HG03280 (cell line): Measurements from ENCODE around the gene ADAMTSL3.

Experiments
- ATAC-seq: cut with Tn5 transposase; IDR thresholded peaks from one replicate; pipeline ENCODE4 v1.9.1; 2021; ENCODE audit warnings: mild to moderate bottlenecking, moderate library complexity; ENCODE audit not compliant: unreplicated experiment

ADAMTSL3 gene

DNA sequence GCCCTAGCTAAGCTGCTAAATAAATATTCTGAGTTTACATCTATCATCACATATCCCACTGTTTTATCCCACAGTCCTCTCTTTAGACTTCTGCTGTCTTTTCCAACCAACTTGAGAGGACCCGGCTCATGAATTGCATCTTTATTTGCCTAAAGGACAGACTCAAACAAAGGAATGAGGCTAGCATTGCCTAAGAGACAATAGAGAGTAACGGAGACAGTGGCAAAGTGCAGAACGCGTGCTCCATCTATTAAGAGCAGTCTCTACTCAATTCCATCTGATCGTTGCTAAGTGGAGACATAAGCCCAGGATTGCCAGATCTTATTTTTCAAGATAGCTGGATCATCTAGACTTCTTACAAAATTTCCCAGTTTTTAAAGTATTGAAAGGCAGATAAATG is 2.3 kb downstream of the ADAMTSL3 start:
- no peak for ATAC-seq

DNA sequence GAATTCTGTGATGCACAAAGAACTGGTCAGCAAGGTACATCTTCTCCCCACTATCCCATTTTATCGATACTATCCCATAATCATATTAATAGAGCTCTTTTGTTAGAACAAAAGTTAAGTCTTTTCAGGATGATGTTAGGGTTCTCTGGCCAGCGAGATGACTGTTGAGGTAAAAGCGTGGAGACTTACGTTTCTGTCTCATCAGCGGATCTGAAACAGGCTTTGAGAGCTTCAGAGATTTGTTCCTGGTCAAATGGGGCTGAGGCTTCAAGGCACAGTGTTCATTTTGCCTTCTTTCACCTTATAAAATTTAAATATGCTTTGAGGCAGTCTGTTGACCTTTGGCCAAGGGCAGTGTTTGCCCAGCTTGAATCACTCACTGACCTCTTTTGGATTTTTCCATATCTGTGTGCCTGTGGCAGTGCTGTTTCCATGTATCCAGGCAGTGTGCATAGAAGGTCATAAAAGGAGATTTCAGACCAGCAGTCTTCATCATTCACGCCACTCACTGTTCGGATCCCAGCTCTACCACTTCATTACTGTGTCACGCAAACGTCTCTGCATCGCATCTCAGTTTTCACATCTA is 3.1 kb downstream of the ADAMTSL3 start:
- ATAC-seq = no peak

DNA sequence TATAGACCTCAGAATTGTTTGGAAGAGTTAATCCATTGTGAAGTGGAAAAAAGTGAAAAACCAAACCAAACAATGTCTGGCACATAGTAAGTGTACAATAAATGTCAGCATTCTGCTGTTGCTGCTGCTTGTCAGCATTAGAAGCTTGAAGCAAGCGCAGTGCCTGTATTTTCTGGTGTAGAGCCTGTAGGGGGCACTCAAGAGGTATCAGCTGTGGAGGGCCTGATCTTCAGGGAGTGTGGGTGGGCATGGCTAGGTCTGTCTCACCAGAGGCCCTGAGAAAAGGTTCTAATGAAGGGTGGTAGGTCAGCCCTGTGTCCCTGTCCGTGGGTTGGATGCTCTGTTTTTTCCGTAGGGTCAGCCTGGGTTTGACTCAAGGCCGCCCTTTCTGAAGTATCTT is 3.6 kb downstream of the ADAMTSL3 start:
- no peak for ATAC-seq

DNA sequence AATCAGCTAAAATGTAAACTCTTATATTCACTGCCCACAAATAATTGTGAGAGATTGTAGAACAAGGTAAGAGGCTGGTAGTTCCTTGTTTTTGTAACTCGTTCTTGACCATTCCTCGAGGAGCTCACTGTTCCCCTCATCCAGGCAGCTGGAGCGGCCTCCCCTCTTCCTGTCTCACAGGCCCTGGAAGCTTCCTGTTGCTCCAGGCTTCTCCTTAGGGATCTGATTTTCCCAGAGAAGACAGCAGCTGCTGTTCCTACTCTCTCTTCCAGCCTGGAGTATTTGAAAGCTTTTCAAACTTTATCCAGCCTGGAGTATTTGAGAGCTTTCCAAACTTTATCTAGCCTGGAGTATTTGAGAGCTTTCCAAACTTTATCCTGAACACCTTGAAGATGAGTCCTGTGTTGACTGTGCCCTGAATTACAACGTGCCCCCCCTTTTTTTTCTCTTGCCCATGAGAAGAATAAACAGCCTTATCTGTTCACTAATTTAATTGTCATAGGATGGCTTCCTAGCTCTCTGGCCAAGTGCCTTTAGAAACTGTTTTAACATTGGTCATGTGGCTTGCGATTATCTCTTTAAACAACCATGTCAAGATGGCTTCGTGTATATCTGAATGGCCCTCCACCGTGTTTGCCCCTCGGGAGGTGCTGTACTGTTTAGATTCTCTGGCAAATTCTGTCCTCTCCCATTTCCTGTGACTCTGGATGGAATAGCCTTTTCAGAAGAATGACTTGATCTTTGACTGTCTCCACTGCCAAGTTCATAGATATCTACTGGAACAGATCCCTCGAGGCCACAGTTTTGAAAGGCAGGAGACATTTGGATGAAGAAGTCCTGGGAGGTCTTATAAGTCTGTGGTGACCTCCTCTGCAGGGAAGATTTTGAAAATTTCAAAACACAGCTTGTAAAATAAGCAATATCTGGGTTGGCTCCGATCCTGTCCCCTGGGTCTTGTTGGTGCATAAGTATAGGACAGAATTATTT is 4.8 kb downstream of the ADAMTSL3 start:
- no peak for ATAC-seq

DNA sequence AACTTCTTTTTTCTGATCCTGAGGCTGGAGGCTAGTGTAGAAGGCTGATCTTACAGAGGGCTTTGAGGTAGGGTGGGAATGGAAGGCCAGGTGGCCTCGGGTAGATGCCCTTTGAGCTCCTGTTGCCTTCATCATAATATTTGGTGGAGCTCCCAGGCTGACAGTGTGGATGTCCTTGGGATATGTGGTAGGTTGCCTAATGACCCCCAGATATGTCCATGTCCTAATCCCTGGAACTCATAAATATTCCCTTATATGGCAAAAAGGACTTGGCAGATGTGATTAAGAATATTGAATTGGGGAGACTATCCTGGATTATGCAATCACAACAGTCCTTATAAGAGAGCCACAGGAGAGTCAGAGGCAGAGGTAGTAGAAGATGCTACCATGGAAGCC is 5.5 kb downstream of the ADAMTSL3 start:
- no peak for ATAC-seq

DNA sequence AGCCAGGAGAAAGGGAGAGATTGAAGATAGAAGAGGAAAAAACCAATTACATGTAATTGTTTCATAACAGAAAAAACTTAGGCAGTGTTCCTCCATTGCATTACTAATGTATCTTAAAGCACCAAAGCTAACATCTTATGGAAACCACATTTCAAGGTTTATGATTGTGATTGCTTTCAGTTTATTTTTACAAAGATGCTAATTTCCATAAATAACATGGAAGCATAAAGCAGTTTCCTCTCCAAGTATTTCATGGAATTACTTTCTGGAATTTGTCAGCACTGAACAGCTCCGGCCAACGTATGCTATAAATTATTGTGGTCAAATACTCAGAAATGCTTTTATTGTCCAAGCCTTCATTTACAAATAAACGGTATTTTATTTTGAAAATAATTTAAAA is 11.6 kb downstream of the ADAMTSL3 start:
- ATAC-seq = no peak

DNA sequence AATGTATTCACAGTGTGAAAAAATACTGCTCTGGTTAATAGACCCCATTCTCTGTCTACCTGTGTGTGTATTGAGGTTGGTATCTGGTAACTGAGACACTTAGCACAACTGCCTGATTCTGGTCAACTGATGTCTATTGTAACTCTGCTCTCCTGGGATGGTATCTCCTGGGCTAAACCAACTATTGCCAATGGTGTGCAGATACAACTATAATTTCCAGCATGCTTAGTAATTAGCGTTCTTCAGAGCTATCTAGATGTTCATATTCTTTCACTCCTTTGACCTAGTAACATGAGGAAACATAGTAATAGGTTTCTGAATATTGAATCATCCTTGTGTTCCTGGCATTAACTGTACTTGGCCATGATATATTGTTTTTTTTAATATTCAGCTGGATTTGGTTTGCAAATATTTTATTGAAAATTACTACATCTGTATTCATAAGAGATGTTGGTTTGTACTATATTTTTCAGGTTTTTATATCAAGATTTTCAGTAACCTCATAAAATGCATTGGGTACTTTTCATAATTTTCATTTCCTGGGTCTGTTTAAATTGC is 16.8 kb downstream of the ADAMTSL3 start:
- ATAC-seq = no peak

DNA sequence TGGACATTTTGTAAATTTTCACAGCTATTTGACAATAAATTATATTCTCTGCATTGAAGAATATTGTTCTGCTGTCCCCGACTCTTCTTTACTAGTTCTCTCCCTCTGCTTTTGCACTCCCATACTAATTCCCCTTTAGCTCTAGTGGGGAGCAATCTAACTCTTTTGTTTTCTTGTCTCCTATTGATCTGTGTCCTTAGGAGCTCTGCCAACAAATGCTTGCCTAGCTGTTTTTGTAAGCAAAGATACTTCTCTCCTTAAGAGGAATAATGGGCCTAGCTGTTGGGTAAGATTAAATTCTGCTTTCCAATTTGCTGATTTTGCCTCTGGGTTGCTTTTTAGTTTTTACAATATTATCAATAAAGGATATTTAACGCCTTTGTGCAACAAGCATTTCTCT is 17.7 kb downstream of the ADAMTSL3 start:
- no peak for ATAC-seq

DNA sequence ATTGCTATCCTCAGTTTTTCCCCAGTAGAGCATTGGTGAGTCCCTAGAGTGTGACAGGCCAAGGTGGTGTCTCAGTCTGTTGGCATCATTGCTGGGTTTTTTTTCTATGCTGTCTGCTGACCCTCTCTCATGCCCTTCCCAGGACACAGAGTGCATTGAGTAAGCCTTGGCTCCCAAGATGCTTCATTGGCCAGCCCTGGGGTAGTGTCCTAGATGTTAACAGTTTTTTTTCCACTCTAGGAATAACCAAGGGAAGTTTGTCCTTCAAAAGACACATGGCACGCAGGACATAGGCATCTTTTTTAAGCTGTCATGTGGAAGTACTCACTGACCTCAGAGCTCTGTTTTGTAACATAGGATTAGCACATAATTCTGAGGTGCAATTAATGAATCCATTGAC is 19.5 kb downstream of the ADAMTSL3 start:
- ATAC-seq = no peak

DNA sequence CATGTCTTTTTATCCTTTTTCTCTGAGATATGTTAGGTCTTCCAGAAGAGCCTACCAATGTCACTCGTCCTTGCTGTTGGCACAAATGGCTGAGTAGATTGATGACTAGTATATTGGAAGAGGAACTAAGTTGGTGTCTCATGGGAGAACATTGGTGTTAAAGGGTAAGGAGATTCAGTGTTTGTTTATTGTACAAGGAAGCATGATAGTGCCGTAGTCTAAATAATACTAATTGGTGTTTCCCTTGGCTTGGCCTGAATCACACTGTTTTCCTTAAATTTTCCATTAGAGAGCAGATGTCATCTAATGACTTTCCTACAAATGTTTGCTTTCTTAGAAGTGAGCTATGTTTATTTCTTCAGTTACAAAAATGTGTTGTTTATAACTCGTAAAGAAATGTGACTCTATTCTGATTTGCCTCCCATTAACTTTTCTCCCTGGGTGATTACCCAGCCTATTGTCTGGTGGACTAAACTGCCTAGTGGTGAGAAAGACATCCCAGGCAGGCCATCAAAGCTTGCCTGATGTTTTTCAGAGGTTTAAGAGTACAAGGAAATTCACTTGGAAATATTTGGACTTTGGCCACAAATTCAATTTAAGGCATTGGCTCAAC is 28.7 kb downstream of the ADAMTSL3 start:
- ATAC-seq = no peak

DNA sequence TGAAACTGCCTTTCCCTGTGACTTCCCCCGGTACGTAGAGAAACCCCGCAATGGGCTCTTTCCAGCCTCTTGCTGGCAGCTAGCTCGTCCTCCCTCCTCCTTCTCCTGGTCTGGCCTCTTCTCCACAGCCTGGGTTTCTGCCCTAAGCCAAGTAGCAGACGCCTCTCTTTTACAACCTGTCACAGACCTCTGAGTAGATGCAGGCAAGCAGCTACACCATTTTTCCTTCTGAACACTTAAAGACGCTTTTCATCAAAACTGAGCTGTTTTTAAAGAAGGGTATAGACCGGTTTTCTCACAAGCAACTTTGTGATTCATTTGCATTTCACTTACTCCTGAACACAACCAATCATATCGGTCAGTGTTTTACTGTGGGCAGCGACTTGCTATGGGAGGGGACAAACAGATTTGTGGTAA is 32.0 kb downstream of the ADAMTSL3 start:
- no peak for ATAC-seq

DNA sequence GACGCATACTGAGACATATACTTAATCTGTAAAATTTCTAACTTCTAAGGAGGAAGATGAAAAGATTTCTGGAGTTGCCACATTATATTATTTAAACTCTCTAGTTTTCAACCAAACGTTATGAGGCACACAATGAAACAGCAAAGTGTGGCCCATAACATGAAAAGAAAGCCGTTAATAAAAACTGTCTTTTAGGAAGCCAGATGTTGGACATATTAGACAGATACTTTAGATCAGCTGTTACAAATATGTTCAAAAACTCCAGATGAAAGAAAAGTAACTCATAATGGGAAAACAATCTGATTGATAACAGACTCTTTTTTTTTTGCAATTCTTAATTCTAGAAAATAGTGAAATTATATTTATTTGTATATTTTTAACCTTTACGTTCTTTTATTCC is 34.3 kb downstream of the ADAMTSL3 start:
- ATAC-seq = no peak

DNA sequence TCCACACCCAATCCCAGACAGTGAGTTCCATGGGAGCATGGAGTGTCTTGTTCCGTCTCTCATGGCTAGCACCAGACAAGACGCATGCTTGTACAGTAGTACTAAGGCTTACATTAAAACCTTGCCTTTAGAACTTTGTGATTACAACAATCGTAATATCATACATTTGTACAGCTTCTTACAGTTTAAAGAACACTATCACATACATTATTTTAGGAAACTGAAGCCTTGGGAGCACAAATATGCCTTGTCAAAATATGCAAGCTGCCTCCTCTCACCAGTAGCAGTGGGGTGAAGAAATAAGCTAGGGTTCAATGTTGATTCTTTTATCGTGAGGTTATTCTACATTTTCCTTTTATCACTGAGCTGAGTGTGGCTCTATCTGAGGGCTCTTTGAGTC is 36.8 kb downstream of the ADAMTSL3 start:
- ATAC-seq = no peak

DNA sequence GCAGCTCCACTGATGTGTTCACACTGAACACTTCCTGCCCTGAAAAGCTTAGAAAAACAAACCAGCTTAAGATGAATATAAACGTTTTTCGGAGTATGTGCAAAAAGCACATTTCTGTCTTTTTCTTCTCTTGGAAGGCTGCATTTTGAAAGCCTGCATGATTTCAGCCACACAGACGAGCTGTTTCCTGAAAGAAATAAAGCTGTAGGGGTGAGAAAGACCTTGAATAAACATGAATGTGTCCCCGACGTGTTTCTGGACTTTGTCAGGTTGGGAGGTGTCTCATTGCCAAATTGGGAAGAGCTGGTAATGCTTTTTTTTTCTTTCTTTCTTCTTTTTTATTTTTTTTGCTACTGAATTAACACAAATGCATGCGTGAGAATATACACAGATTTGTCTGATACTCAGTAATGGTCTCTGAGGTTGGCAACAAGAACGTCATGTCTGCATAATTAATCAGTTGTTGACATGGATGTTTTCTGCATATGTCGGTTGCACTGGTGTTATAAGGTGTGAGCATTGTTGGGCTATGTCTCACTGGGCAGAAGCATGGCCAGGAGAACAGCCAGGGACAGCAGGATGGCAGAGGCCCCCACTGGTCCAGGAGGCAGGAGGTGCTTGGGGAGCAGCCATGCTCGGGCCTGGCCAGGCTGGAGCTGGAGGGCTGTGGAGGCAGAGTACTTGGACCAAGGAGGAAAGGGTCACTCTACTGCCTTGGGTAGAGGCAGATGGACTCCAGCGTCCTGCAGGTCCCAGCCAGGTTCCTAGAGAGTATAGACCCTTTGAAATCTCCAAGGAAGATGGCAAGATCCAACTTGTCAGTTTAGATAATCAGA is 39.0 kb downstream of the ADAMTSL3 start:
- no peak for ATAC-seq

DNA sequence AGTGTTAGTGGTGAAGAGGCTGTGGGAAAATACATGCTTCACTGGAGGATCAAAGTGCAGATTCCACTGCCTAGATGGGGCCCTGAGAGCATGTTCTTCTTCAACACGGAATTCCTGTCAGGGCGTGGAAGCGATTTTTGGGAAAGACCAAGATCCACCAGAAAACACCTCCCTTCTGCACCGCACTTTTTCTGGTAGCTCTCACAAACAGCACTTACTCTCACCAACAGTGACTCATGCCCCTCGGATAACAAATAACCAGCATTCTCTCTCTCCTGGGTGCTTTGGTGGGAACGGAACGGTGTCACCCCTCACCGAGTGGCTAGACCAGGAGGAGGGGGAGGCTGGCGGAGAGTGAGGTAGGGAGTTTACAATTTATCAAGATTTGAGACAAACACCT is 40.1 kb downstream of the ADAMTSL3 start:
- no peak for ATAC-seq

DNA sequence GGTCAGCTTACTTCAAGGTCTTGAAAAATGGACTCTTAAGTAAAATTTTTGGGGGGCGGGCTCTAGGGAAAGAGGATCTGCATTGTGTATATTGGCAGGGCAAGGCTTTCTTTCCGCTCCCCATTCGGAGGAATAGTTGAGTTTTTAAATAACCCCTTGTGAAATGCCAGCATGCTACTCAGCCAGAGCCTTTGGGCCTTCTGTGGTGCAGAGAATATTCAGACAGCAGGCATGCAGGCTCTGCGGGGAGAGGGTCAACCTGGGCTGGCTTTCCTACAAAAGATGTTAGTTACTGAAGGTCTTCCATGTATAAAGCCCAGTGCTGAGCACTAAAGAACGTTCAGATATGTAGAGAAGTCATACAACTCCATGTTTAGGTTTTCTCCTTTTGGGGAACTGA is 40.6 kb downstream of the ADAMTSL3 start:
- no peak for ATAC-seq

DNA sequence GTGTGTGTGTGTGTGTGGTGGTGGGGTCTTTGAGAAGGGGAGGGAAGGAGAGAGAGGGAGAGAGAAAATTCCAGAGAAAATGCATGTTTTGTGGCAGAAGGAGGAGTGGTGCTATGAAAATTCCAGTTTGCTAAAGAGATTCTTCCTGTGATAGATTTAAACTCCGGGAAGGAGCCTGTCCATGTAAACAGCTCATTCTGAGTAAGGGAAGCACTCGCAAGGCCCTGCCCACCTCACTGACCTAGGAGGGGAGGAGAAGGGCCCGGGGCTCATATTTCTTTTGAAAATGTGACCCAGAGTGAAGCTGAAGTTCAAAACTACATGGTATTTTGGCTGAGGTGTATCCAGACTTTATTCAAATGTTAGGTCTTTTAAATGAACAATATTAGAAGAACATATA is 41.3 kb downstream of the ADAMTSL3 start:
- no peak for ATAC-seq

DNA sequence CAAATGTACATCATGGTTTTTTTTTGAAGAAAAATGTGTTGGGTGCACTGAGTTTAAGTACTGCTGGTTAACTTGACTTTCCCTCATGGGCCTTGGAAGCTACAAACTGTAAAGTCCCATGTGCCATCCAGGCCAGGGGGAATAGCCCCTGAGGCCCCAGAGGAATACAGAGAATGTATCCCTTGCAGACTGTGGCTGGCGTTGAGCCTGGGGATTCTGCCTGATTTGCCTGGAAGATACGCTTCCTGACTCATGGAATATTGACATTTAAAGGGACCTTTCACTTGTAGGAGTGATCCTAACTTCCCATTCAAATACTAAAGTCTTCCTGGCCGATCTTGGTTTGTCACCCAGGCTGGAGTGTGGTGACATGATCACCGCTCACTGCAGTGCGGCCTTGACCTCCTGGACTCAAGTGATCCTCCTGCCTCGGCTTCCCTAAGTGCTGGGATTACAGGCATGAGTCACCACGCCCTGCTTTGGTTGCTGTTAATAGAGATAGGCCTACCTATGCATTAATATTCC is 42.0 kb downstream of the ADAMTSL3 start:
- ATAC-seq = no peak

DNA sequence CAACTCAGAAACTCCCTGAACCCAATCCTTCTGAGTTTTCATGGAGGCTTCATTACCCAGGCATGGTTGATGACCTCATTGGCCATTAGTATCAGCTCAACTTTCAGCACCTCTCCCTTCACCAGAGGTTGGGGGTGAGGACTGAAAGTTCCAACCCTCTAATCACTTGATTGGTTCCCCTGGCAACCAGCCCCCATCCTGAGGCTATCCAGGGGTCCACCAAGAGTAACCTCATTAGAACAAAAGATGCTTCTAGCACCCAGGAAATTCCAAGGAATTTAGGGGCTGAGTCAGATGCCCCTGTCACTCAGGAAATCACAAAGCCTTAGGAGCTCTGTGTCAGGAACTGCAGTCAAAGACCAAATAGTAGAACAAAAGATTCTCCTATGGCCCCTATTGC is 43.8 kb downstream of the ADAMTSL3 start:
- no peak for ATAC-seq

DNA sequence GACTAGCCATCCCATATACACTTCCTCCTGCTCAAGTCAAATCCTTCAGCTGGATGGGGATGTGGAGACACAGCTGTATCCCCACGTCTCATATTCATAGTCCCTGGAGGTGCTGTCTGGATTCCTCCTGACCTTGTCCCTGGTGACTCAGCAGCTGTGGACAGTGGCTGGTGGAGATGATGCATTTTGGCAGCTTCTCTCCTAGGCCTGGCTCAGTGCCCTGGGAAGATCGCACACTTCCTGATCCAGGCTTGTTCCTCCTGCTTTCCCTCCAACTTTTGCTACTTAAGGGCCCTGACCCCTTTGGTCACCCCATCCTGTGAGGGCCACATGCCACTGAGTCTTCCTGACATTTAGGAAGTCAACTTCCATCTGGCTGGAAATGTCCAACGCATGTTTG is 44.4 kb downstream of the ADAMTSL3 start:
- no peak for ATAC-seq

DNA sequence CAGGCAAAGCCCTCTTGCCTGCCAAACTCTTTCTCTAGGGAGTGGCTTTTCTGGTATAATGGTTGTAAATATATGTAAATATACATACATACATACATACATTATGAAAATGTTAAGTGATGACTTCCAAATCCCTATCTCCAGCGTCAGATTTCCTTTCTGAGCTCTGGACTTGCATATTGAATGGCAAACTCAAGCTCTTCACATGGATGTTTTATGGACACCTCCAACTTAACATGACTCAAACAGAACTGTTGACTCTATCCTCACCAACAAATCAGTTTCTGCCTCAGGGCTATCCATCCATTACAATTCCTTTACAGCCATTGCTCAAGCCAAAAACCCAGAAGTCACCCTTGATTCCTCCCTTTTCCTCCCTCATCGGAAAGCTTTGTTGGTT is 45.1 kb downstream of the ADAMTSL3 start:
- ATAC-seq = no peak
